HCT116 (cell line): ENCODE measurements around the gene INTS6. TPM values are rescaled to one million over a fixed set of nuclear protein-coding genes. Genes with fewer than 3 reads are reported as not detected.

Source experiments
- ATAC-seq: fragments of 200-7000 bp; cut with Tn5 transposase; 2 replicates; pipeline ENCODE4 v1.9.1; 2020; ENCODE audit warnings: mild to moderate bottlenecking, moderate library complexity
- BruUV-seq: library from RNA; stranded (reverse); fragments of 400-500 nt; replicated peaks from 2 replicates; lab custom pipeline; 2021; lab: Mats Ljungman, UMichigan
- CTCF ChIA-PET: fragments of 300-600 bp; sonication (Branson Sonifier 250); formaldehyde crosslinking; loops from one replicate; lab custom pipeline; 2021; ENCODE audit warnings: antibody characterized with exemption; lab: Charles Lee
- POLR2A ChIA-PET: fragments of 300-600, 350-600 bp; sonication (Branson Sonifier 250); formaldehyde crosslinking; loops from one replicate; lab custom pipeline; 2021; ENCODE audit warnings: antibody characterized with exemption; lab: Charles Lee
- RAD21 ChIA-PET, 2 experiments: fragments of 300-600 bp; sonication (Branson Sonifier 250); formaldehyde crosslinking; loops; one replicate each; lab custom pipeline; 2023; ENCODE audit warnings: low total read pairs in 2 of 2; ENCODE audit not compliant: uncharacterized antibody in 2 of 2, unreplicated experiment in 2 of 2, low non-redundant PET in 1 of 2; lab: Charles Lee
- DNase-seq: peaks from one replicate; pipeline ENCODE4 v3.0.0-alpha.2; 2010; ENCODE audit warnings: low read depth, low spot score
- H2AFZ ChIP-seq: fragments of 200-600 bp; shearing (Covaris generic), sonication (generic); 2 replicates; pipeline ENCODE4 v1.6.1; 2017; ENCODE audit warnings: low read depth, mixed run types, mixed read lengths, antibody characterized with exemption, low read length; ENCODE audit not compliant: poor library complexity, severe bottlenecking
- H3K27ac ChIP-seq: 2 replicates; pipeline ENCODE4 v1.5.1; 2012; ENCODE audit warnings: low read depth, low read length
- H3K27me3 ChIP-seq: fragments of 200-600 bp; sonication (generic); 2 replicates; pipeline ENCODE4 v1.6.1; 2016; ENCODE audit warnings: mixed run types, low read length, mixed read lengths; ENCODE audit not compliant: insufficient read depth
- H3K36me3 ChIP-seq, 2 experiments: fragments of 200-500 bp in 1 of 2; fragments of 200-600 bp in 1 of 2; sonication (Bioruptor generic) in 1 of 2; sonication (generic) in 1 of 2; 2 replicates each; pipeline versions ENCODE4 v1.5.1 to v1.6.1; 2014 to 2016; ENCODE audit warnings: low read length in 2 of 2, inconsistent platforms in 1 of 2, mixed read lengths in 1 of 2, mixed run types in 1 of 2; ENCODE audit not compliant: insufficient read depth in 2 of 2, control insufficient read depth in 1 of 2
- H3K4me1 ChIP-seq, 2 experiments: fragments of 200-600 bp in 1 of 2; sonication (generic) in 1 of 2; 2 replicates each; pipeline versions ENCODE4 v1.5.1 to v1.6.1; 2012 to 2017; ENCODE audit warnings: low read length in 2 of 2, inconsistent platforms in 1 of 2, mild to moderate bottlenecking in 1 of 2, mixed read lengths in 1 of 2, mixed run types in 1 of 2, moderate library complexity in 1 of 2; ENCODE audit not compliant: insufficient read depth in 2 of 2, control insufficient read depth in 1 of 2
- H3K4me2 ChIP-seq: fragments of 200-600 bp; sonication (generic); 2 replicates; pipeline ENCODE4 v1.6.1; 2017; ENCODE audit warnings: mixed run types, low read length, mixed read lengths
- H3K4me3 ChIP-seq, 2 experiments: fragments of 200-600 bp in 1 of 2; sonication (generic) in 1 of 2; replicated peaks in 1 of 2; 2 replicates each; pipeline ENCODE4 v1.5.1; 2011 to 2016; ENCODE audit warnings: low read length in 2 of 2, control low read depth in 1 of 2, low read depth in 1 of 2, mild to moderate bottlenecking in 1 of 2, mixed read lengths in 1 of 2, mixed run types in 1 of 2
- H3K79me2 ChIP-seq: fragments of 200-600 bp; sonication (generic); 2 replicates; pipeline ENCODE4 v1.6.1; 2017; ENCODE audit warnings: mild to moderate bottlenecking, mixed run types, low read length, moderate library complexity, mixed read lengths; ENCODE audit not compliant: insufficient read depth
- H3K9ac ChIP-seq: fragments of 200-600 bp; sonication (generic); 2 replicates; pipeline ENCODE4 v1.6.1; 2016; ENCODE audit warnings: low read length, mixed read lengths
- H3K9me2 ChIP-seq: fragments of 200-600 bp; sonication (generic), shearing (Covaris generic); 2 replicates; pipeline ENCODE4 v1.6.1; 2017; ENCODE audit warnings: mixed run types, mild to moderate bottlenecking, moderate library complexity; ENCODE audit not compliant: insufficient read depth
- H3K9me3 ChIP-seq, 2 experiments: fragments of 200-500 bp in 1 of 2; fragments of 200-600 bp in 1 of 2; sonication (Bioruptor generic) in 1 of 2; sonication (generic) in 1 of 2; 2 replicates each; pipeline ENCODE4 v1.6.1; 2014 to 2017; ENCODE audit warnings: low read length in 2 of 2, mixed read lengths in 2 of 2, inconsistent platforms in 1 of 2, low read depth in 1 of 2, mild to moderate bottlenecking in 1 of 2, mixed run types in 1 of 2, moderate library complexity in 1 of 2; ENCODE audit not compliant: control insufficient read depth in 1 of 2, insufficient read depth in 1 of 2
- H4K20me1 ChIP-seq: fragments of 200-600 bp; sonication (generic), shearing (Covaris generic); 2 replicates; pipeline ENCODE4 v1.6.1; 2017; ENCODE audit warnings: mixed run types, mild to moderate bottlenecking, moderate library complexity; ENCODE audit not compliant: insufficient read depth
- CEBPB ChIP-seq: IDR thresholded peaks from 2 replicates; pipeline ENCODE4 v1.6.1; 2012; ENCODE audit warnings: low read depth
- EGR1 ChIP-seq: IDR thresholded peaks from 2 replicates; pipeline ENCODE4 v1.6.1; 2012; ENCODE audit warnings: low read depth
- JUND ChIP-seq: IDR thresholded peaks from 2 replicates; pipeline ENCODE4 v1.6.1; 2012
- SIN3A ChIP-seq: IDR thresholded peaks from 2 replicates; pipeline ENCODE4 v1.6.1; 2012; ENCODE audit warnings: low read depth
- SP1 ChIP-seq: IDR thresholded peaks from 2 replicates; pipeline ENCODE4 v1.6.1; 2012; ENCODE audit warnings: low read depth
- SRF ChIP-seq: IDR thresholded peaks from 2 replicates; pipeline ENCODE4 v1.6.1; 2012; ENCODE audit warnings: low read depth
- TCF7L2 ChIP-seq: IDR thresholded peaks from 2 replicates; pipeline ENCODE4 v1.7.0; 2011; ENCODE audit warnings: borderline replicate concordance, inconsistent platforms; ENCODE audit not compliant: insufficient read depth, insufficient read length; ENCODE audit errors: extremely low read depth
- YY1 ChIP-seq: IDR thresholded peaks from 2 replicates; pipeline ENCODE4 v1.6.1; 2011; ENCODE audit warnings: low read length, low read depth, moderate library complexity, mild to moderate bottlenecking; ENCODE audit not compliant: insufficient replicate concordance; ENCODE audit errors: extremely low read depth
- intact Hi-C: fragments of 100-400 bp; cut with micrococcal nuclease; formaldehyde crosslinking; loops from 2 replicates; pipeline ENCODE4 v1.10.0; 2022
- total RNA-seq: library from RNA; stranded (reverse); gene quantifications from one replicate; pipeline ENCODE4 v1.2.1, GENCODE V29; 2021; ENCODE audit not compliant: unreplicated experiment
- TF ChIP-seq, protein P1 (sequence below): IDR thresholded peaks from 2 replicates; pipeline ENCODE4 v1.6.1; 2012

The INTS6 gene
- total RNA-seq, 1 experiment from 2014 or later, result 44.7 TPM

DNA sequence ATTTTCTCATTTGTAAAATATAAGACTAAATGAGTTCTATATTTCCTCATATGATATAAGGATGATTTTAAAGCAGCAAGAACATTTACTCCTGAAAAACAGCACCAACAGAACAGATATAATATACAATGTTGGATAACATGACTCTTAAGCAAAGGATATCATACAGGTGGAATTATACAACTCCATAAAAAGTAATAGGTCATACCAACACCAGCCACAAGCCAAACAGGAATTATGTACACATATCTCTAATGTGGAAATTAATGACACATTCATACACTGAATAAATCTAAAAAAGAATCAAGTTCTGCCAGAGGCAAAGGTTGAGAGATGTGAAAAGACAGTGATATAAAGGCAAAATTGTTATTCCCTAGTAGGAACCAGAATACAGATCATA lies 25.9 kb downstream of the INTS6 start:
- ATAC-seq (no peak), DNase-seq (no peak)
- no peaks in the 10 kb centered on the region for H3K9me2 ChIP-seq
- H3K27me3 ChIP-seq, result no peaks in the 10 kb centered on the region
- peaks cover 0 to 5% of the 10 kb centered on the region in 2 experiments; a peak in 1 of 4 replicates for H3K36me3 ChIP-seq
- ChIA-PET POLR2A (no interaction called here), CTCF (no interaction called here), RAD21 (no interaction called here)
- 0 out of 2 replicates have a peak, but pooled peaks cover 4% of the 10 kb centered on the region for H4K20me1 ChIP-seq
- TSS peak; percentile 3 for BruUV-seq
- no peak overlapping the region for H2AFZ ChIP-seq
- H3K4me2 ChIP-seq, result no peak overlapping the region
- no peaks in the 10 kb centered on the region for H3K4me1 ChIP-seq
- H3K9ac ChIP-seq, result no peak overlapping the region
- no peaks in the 10 kb centered on the region for H3K9me3 ChIP-seq
- H3K27ac ChIP-seq, result no peak overlapping the region
- no peak overlapping the region for H3K4me3 ChIP-seq
- intact Hi-C loops, result no loop called here
- peaks cover 82% of the 10 kb centered on the region for H3K79me2 ChIP-seq
- no peak for TF ChIP-seq SIN3A
- no peak for TF ChIP-seq CEBPB
- no peak for TF ChIP-seq SRF
- TF ChIP-seq, protein P1, sequence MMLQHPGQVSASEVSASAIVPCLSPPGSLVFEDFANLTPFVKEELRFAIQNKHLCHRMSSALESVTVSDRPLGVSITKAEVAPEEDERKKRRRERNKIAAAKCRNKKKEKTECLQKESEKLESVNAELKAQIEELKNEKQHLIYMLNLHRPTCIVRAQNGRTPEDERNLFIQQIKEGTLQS, result no peak

DNA sequence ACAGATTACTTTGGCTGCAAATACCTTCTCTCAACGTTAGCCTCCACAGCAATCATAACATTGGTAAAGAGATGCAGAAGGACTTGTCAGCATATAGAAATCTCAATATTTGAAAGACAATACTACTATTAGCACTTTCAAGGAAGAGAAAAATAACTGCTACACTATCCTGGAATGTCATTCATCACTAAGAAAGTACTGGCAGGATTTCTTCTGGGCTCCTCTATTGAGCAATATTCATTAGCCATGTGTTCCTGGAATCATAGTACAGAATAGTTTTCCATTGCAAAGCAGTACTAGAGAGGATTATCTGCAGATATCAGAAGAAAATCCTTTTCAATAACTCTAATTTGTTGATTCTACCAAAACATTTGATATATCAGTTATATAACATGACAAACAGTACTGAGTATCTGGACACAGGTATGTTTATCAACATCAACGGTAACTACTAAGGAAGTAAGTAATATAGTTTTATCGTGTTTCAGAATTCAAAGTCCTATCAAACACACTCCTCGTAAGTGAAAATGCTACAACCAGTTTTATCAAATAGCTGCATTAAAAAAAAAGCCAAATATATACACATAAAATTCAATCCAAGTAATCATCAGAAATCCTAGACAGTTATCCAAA lies 27.3 kb downstream of the INTS6 start:
- H3K9me3 ChIP-seq, result no peaks in the 10 kb centered on the region
- intact Hi-C loops, result no loop called here

More for the DNA sequence above, 27.3 kb downstream of the INTS6 start:
- Histone ChIP-seq H3K27me3 (no peaks in the 10 kb centered on the region), H2AFZ (no peak overlapping the region), H3K36me3 (peaks cover 0 to 11% of the 10 kb centered on the region in 2 experiments; a peak in 2 of 4 replicates), H3K4me3 (no peak overlapping the region), H4K20me1 (peaks cover 4% of the 10 kb centered on the region; the same call in 1 of the 2 replicates), H3K27ac (no peak overlapping the region), H3K9me2 (no peaks in the 10 kb centered on the region), H3K79me2 (peaks cover 85% of the 10 kb centered on the region), H3K4me1 (no peaks in the 10 kb centered on the region), H3K9ac (no peak overlapping the region), H3K4me2 (no peak overlapping the region)
- POLR2A ChIA-PET, result interaction anchor here (0.6 to 1.1 kb wide), 2 partner anchors 9 to 28 kb away, joined by 3 read pairs; partner anchors contain the start of gene INTS6
- RAD21 ChIA-PET, result no interaction called here
- TF ChIP-seq YY1 (no peak), JUND (no peak), TCF7L2 (no peak), SP1 (no peak), EGR1 (no peak)
- CTCF ChIA-PET, result interaction anchor here (2.1 kb wide), 1 partner anchor 9 kb away, joined by 10 read pairs; no protein-coding TSS in a partner anchor
- no TSS peak for BruUV-seq
- no peak for ATAC-seq
- DNase-seq, result no peak
